CD4-positive, alpha-beta T cell (primary cell): ENCODE data around the gene OTULIN. TPM values are rescaled to one million over a fixed set of nuclear protein-coding genes. Genes with fewer than 3 reads are reported as not detected.

Source experiments
- ATAC-seq: fragments of 200-7000 bp; cut with Tn5 transposase; one replicate; pipeline ENCODE4 v1.10.0; 2022; ENCODE audit warnings: mild to moderate bottlenecking; ENCODE audit not compliant: poor library complexity
- CTCF ChIA-PET: fragments of 350-600 bp; sonication (Branson Sonifier 250); formaldehyde crosslinking; loops from one replicate; lab custom pipeline; 2021; ENCODE audit warnings: antibody characterized with exemption, inconsistent platforms; lab: Charles Lee
- POLR2A ChIA-PET: fragments of 350-600 bp; sonication (Branson Sonifier 250); formaldehyde crosslinking; loops from one replicate; lab custom pipeline; 2021; ENCODE audit warnings: antibody characterized with exemption, inconsistent platforms; lab: Charles Lee
- DNase-seq, 14 experiments: peaks; one replicate each; pipeline ENCODE4 v3.0.0-alpha.2; 2013 to 2020; ENCODE audit warnings: mixed read lengths in 2 of 14
- H3K27ac ChIP-seq, 2 donors: one replicate each; pipeline versions ENCODE4 v1.5.1 to v1.7.0; 2013; ENCODE audit warnings: low read length in 2 of 2, low read depth in 1 of 2, mild to moderate bottlenecking in 1 of 2
- H3K27me3 ChIP-seq, 2 experiments: 1 replicate in 1 of 2; 2 replicates in 1 of 2; pipeline versions ENCODE4 v1.6.1 to v1.7.0; 2013; ENCODE audit warnings: low read length in 2 of 2, control low read depth in 1 of 2, mild to moderate bottlenecking in 1 of 2, moderate library complexity in 1 of 2; ENCODE audit not compliant: insufficient read depth in 2 of 2, control insufficient read depth in 1 of 2
- H3K36me3 ChIP-seq: one replicate; pipeline ENCODE4 v1.6.1; 2013; ENCODE audit warnings: low read length, control low read depth; ENCODE audit not compliant: insufficient read depth
- H3K4me1 ChIP-seq: one replicate; pipeline ENCODE4 v1.6.1; 2013; ENCODE audit warnings: low read length, control low read depth; ENCODE audit not compliant: insufficient read depth
- H3K4me3 ChIP-seq: one replicate; pipeline ENCODE4 v1.5.1; 2013; ENCODE audit warnings: mild to moderate bottlenecking, low read length, moderate library complexity
- H3K9me3 ChIP-seq, 2 experiments: 1 replicate in 1 of 2; 2 replicates in 1 of 2; pipeline versions ENCODE4 v1.6.1 to v1.7.0; 2013; ENCODE audit warnings: low read length in 2 of 2, mild to moderate bottlenecking in 2 of 2, control low read depth in 1 of 2, moderate library complexity in 1 of 2; ENCODE audit not compliant: control insufficient read depth in 1 of 2, insufficient read depth in 1 of 2
- H3K27ac Mint-ChIP-seq: one replicate; pipeline ENCODE4 v1.8.0; 2020; ENCODE audit warnings: mixed read lengths
- H3K27me3 Mint-ChIP-seq: one replicate; pipeline ENCODE4 v1.8.0; 2021; ENCODE audit warnings: mixed read lengths
- H3K36me3 Mint-ChIP-seq: one replicate; pipeline ENCODE4 v1.8.0; 2021; ENCODE audit warnings: low read depth, mixed read lengths
- H3K4me1 Mint-ChIP-seq: one replicate; pipeline ENCODE4 v1.8.0; 2021; ENCODE audit warnings: low read depth, mixed read lengths
- H3K4me3 Mint-ChIP-seq: one replicate; pipeline ENCODE4 v1.8.0; 2020; ENCODE audit warnings: mild to moderate bottlenecking, mixed read lengths
- H3K9me3 Mint-ChIP-seq: one replicate; pipeline ENCODE4 v1.8.0; 2020; ENCODE audit warnings: mixed read lengths
- intact Hi-C, 2 experiments: fragments of 100-400 bp; cut with DNase I in 1 of 2; cut with micrococcal nuclease in 1 of 2; formaldehyde crosslinking; loops; one replicate each; pipeline versions ENCODE4 v1.15.1 to v1.9.0; 2023 to 2025; cut with DNase I, micrococcal nuclease
- total RNA-seq, 174 experiments: library from RNA in 2 of 174; stranded (reverse) in 2 of 174; gene quantifications; one replicate each; pipeline ENCODE4 v1.2.3 and lab custom pipeline; 2021 to 2026
- TF ChIP-seq, protein P1 (sequence below): fragments of 200-600 bp; IDR thresholded peaks from one replicate; pipeline ENCODE4 v1.8.0; 2022; ENCODE audit warnings: antibody characterized with exemption, mild to moderate bottlenecking

OTULIN gene
- total RNA-seq, 2 experiments from 2014 or later = 69.4 to 77.0 TPM

DNA sequence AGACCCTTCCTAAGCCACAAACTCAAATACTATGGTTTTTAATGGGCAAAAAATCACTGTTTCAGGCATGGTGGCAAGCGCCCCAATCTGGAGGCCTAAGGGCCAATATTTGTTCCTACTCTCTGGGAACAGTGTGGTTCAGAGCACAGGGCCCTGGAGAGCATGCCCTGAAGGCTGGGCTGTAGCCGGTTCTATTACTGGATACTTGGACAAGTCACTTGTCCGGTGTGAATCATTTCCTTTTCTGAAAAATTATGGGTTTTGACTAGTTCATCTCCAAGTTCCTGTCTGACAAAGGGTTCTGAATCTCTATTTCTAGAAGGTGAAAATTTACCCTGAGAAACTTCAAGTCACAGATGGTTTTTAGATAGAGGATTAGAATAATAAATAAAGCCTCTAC lies 75.0 kb downstream of the OTULIN start:
- no peak for ATAC-seq
- no peaks in the 10 kb centered on the region for H3K9me3 Mint-ChIP-seq

DNA sequence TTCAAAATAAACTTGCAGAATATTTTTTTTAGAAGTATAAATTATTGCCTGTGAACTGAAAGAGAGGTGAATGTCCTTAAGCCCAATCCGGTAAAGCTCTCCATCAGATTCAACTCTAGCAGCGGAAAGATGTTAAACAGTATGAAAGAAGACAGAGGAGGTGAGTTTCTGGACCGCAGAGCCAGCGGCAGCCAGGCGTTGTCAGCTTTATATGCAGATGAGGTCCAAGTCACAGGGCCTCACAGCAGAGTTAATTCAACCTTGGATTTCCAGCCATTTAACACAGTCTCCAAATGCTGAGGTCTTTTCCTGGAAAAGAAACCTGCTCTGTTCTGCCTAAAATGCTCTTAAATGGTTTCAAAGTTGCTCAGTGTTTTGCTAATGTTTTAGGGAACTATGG lies 75.5 kb downstream of the OTULIN start:
- H3K36me3 ChIP-seq = peaks cover 78% of the 10 kb centered on the region
- intact Hi-C loops = loop anchor here in 1 of 2 experiments (10.0 kb wide), 1 partner anchor 75 kb away; no protein-coding TSS in a partner anchor
- no peak overlapping the region for H3K27ac Mint-ChIP-seq

More for the DNA sequence above, 75.0 kb downstream of the OTULIN start:
- Mint-ChIP-seq H3K4me1 (peaks cover 28% of the 10 kb centered on the region), H3K27ac (no peak overlapping the region), H3K27me3 (no peaks in the 10 kb centered on the region), H3K4me3 (no peak overlapping the region), H3K36me3 (peaks cover 87% of the 10 kb centered on the region)
- no peak overlapping the region for H3K27ac ChIP-seq
- H3K36me3 ChIP-seq = peaks cover 79% of the 10 kb centered on the region
- no peaks in the 10 kb centered on the region for H3K9me3 ChIP-seq
- POLR2A ChIA-PET = no interaction called here
- no peaks in the 10 kb centered on the region for H3K4me1 ChIP-seq
- no peak for DNase-seq
- no peaks in the 10 kb centered on the region for H3K27me3 ChIP-seq
- intact Hi-C loops = no loop called here
- TF ChIP-seq, protein P1, sequence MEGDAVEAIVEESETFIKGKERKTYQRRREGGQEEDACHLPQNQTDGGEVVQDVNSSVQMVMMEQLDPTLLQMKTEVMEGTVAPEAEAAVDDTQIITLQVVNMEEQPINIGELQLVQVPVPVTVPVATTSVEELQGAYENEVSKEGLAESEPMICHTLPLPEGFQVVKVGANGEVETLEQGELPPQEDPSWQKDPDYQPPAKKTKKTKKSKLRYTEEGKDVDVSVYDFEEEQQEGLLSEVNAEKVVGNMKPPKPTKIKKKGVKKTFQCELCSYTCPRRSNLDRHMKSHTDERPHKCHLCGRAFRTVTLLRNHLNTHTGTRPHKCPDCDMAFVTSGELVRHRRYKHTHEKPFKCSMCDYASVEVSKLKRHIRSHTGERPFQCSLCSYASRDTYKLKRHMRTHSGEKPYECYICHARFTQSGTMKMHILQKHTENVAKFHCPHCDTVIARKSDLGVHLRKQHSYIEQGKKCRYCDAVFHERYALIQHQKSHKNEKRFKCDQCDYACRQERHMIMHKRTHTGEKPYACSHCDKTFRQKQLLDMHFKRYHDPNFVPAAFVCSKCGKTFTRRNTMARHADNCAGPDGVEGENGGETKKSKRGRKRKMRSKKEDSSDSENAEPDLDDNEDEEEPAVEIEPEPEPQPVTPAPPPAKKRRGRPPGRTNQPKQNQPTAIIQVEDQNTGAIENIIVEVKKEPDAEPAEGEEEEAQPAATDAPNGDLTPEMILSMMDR = no peak
- no peak overlapping the region for H3K4me3 ChIP-seq
- CTCF ChIA-PET = no interaction called here

DNA sequence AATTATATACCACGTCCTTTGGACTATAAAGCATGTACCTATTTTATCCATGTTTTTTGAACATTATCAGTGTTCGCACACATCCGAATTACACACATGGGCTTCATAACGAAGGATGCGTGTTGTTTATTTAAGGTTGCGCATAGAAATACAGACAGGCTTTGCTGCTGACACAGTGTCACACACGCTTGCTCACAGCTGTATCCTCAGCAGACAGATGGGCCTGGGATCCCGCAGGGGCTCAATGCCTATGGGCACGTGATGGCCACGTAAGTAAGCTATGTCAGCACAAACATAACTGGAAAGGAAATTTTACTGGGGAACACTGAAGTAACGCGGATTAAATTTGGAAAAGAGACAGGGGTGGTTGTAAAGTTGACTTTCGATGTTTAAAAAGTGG lies 76.6 kb downstream of the OTULIN start:
- H3K36me3 Mint-ChIP-seq = peaks cover 79% of the 10 kb centered on the region
- no peak overlapping the region for H3K4me3 Mint-ChIP-seq
- no peaks in the 10 kb centered on the region for H3K27me3 ChIP-seq
- no peak overlapping the region for H3K27ac ChIP-seq
- H3K36me3 ChIP-seq = peaks cover 82% of the 10 kb centered on the region
- H3K4me3 ChIP-seq = no peak overlapping the region
- no peak for DNase-seq
- POLR2A ChIA-PET = no interaction called here
- TF ChIP-seq, protein P1 = no peak
- H3K4me1 ChIP-seq = peaks cover 5% of the 10 kb centered on the region
- no peaks in the 10 kb centered on the region for H3K27me3 Mint-ChIP-seq
- CTCF ChIA-PET = no interaction called here
- peak overlapping the region; percentile 68 for H3K27ac Mint-ChIP-seq
- H3K9me3 ChIP-seq = no peaks in the 10 kb centered on the region
- H3K9me3 Mint-ChIP-seq = no peaks in the 10 kb centered on the region
- no peak for ATAC-seq
- intact Hi-C loops = loop anchor here in 1 of 2 experiments (10.0 kb wide), 1 partner anchor 74 kb away; no protein-coding TSS in a partner anchor
- H3K4me1 Mint-ChIP-seq = peaks cover 34% of the 10 kb centered on the region

More for the DNA sequence above, 75.5 kb downstream of the OTULIN start:
- ATAC-seq = no peak
- CTCF ChIA-PET = no interaction called here
- Histone ChIP-seq H3K9me3 (no peaks in the 10 kb centered on the region), H3K27ac (no peak overlapping the region), H3K4me1 (no peaks in the 10 kb centered on the region), H3K4me3 (no peak overlapping the region), H3K27me3 (no peaks in the 10 kb centered on the region)
- POLR2A ChIA-PET = no interaction called here
- H3K9me3 Mint-ChIP-seq = no peaks in the 10 kb centered on the region
- peaks cover 28% of the 10 kb centered on the region for H3K4me1 Mint-ChIP-seq
- H3K36me3 Mint-ChIP-seq = peaks cover 83% of the 10 kb centered on the region
- no peaks in the 10 kb centered on the region for H3K27me3 Mint-ChIP-seq
- TF ChIP-seq, protein P1 = no peak
- DNase-seq = no peak
- H3K4me3 Mint-ChIP-seq = no peak overlapping the region
